ENCODE results near the gene FASN. TPM values are rescaled to one million over a fixed set of nuclear protein-coding genes. Genes with fewer than 3 reads are reported as not detected.

The FASN gene
- total and polyA plus RNA-seq, 2 of the 13 experiments (the other 11 are each of a cell fraction or from before 2014, with no cell fraction given) = 51.7 to 101 TPM

DNA sequence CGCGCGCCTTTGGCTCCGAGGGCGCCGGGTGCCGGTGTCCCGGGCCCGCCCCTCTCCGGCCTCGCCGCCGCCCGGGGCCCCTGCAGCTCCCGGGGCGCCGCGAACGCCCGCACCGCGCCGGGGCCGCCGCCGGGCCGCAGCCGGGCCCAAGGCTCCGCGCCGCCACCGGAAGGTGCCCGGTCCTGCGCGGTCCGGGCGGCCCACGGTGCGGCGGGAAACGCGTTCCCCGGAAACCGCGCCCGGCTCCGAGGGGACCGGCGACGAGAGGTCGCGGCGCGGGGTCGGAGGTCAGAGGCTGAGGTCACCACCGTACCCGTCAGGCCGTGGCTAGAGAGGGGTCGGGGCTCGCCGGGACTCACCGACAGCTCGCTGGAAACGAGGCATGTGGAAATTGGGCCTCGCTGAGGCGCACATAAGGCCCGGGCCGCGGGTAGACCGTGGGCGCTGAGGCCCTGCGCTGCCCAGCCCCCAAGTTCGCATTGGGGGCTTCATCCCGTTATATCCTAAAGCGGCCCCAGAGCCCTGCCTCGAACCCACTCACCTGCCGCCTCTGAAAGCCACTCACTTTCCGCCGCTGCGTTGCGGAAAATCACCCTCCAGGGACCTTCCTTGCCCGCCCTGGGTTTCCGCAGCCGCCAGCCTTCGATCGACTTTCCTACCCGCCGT lies 32.3 kb downstream of the FASN start, which contains the start of gene DUS1L (continued):
- TF ChIP-seq, protein P1, sequence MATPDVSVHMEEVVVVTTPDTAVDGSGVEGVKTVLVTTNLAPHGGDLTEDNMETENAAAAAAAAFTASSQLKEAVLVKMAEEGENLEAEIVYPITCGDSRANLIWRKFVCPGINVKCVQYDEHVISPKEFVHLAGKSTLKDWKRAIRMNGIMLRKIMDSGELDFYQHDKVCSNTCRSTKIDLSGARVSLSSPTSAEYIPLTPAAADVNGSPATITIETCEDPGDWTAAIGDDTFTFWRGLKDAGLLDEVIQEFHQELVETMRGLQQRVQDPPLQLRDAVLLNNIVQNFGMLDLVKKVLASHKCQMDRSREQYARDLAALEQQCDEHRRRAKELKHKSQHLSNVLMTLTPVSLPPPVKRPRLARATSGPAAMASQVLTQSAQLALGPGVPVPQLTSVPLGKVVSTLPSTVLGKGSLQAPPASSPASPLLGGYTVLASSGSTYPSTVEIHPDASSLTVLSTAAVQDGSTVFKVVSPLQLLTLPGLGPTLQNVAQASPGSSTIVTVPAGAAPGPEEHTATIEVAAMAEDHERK (CRISPR knock-in tag; IDR thresholded peaks at IDR 0.05; ENCODE audit: low read depth) = peak; percentile 68; the same call in 1 of the 2 replicates
- TF ChIP-seq, protein P2, sequence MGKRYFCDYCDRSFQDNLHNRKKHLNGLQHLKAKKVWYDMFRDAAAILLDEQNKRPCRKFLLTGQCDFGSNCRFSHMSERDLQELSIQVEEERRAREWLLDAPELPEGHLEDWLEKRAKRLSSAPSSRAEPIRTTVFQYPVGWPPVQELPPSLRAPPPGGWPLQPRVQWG (CRISPR knock-in tag; IDR thresholded peaks at IDR 0.05; ENCODE audit: borderline replicate concordance, low read depth) = no peak

DNA sequence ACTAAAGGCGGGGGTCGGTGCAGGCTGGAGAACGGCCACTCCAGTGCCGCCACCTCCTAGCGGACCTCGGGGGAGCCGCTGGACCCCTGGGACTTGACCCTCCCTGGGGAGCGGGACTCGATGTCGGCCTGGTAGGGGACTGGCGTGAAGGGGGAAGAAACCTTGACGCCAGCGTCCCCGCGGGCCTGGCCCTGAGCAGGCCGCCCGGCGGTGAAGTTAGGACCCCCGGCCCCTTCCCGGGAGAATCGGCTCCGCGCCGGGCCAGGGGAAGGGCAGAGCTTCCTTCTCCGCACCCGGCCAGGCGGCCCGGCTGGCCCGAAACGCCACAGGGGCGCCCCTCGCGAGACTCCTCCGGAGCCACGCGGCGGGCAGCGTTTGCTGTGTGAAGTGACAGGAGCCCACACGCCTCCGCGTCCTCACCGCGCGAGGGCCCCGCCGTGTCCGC lies 32.8 kb downstream of the FASN start:
- in situ Hi-C loops (cut with HindIII; ENCODE audit: extremely low pct_ligation_motif_present, low pct_unique_long_range_greater_than_20kb) = no loop called here
- no TSS peak for BruUV-seq (replicated peaks)
- no peak overlapping the region for H2AFZ ChIP-seq (ENCODE audit: low read length)
- TF ChIP-seq, protein P3, sequence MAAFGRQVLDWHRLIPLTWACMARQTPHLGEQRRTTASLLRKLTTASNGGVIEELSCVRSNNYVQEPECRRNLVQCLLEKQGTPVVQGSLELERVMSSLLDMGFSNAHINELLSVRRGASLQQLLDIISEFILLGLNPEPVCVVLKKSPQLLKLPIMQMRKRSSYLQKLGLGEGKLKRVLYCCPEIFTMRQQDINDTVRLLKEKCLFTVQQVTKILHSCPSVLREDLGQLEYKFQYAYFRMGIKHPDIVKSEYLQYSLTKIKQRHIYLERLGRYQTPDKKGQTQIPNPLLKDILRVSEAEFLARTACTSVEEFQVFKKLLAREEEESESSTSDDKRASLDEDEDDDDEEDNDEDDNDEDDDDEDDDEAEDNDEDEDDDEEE (CRISPR knock-in tag; IDR thresholded peaks at IDR 0.05) = 0 out of 2 replicates have a peak, but pooled peaks have one; percentile 72
- TF ChIP-seq, protein P4, sequence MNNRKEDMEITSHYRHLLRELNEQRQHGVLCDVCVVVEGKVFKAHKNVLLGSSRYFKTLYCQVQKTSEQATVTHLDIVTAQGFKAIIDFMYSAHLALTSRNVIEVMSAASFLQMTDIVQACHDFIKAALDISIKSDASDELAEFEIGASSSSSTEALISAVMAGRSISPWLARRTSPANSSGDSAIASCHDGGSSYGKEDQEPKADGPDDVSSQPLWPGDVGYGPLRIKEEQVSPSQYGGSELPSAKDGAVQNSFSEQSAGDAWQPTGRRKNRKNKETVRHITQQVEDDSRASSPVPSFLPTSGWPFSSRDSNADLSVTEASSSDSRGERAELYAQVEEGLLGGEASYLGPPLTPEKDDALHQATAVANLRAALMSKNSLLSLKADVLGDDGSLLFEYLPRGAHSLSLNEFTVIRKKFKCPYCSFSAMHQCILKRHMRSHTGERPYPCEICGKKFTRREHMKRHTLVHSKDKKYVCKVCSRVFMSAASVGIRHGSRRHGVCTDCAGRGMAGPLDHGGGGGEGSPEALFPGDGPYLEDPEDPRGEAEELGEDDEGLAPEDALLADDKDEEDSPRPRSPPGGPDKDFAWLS (CRISPR knock-in tag; IDR thresholded peaks at IDR 0.05; ENCODE audit: borderline replicate concordance) = no peak
- TF ChIP-seq GATA4 (IDR thresholded peaks at IDR 0.05; ENCODE audit: borderline replicate concordance, low read depth) (no peak), ZNF367 (CRISPR knock-in tag; IDR thresholded peaks at IDR 0.05; ENCODE audit: borderline replicate concordance) (peak; percentile 55; the same call in 1 of the 2 replicates), ZNF10 (CRISPR knock-in tag; IDR thresholded peaks at IDR 0.05; ENCODE audit: borderline replicate concordance, low read depth) (0 out of 2 replicates have a peak, but pooled peaks have one; percentile 13), ZFAT (CRISPR knock-in tag; conservative IDR thresholded peaks at IDR 0.05) (0 out of 2 replicates have a peak, but pooled peaks have one; percentile 23), TBX2 (CRISPR knock-in tag; IDR thresholded peaks at IDR 0.05; ENCODE audit: borderline replicate concordance) (peak; percentile 4; the same call in 1 of the 2 replicates), MEIS2 (CRISPR knock-in tag; IDR thresholded peaks at IDR 0.05) (peak; percentile 10), MTF1 (CRISPR knock-in tag; IDR thresholded peaks at IDR 0.05) (no peak), ZNF605 (CRISPR knock-in tag; IDR thresholded peaks at IDR 0.05) (peak; percentile 71; the same call in 1 of the 2 replicates), SP140L (CRISPR knock-in tag; IDR thresholded peaks at IDR 0.05; ENCODE audit: borderline replicate concordance) (no peak), ZNF776 (CRISPR knock-in tag; IDR thresholded peaks at IDR 0.05) (peak; percentile 9; the same call in 1 of the 2 replicates)
- TF ChIP-seq, protein P5, sequence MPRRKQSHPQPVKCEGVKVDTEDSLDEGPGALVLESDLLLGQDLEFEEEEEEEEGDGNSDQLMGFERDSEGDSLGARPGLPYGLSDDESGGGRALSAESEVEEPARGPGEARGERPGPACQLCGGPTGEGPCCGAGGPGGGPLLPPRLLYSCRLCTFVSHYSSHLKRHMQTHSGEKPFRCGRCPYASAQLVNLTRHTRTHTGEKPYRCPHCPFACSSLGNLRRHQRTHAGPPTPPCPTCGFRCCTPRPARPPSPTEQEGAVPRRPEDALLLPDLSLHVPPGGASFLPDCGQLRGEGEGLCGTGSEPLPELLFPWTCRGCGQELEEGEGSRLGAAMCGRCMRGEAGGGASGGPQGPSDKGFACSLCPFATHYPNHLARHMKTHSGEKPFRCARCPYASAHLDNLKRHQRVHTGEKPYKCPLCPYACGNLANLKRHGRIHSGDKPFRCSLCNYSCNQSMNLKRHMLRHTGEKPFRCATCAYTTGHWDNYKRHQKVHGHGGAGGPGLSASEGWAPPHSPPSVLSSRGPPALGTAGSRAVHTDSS (CRISPR knock-in tag; conservative IDR thresholded peaks at IDR 0.05) = 0 out of 2 replicates have a peak, but pooled peaks have one; percentile 38

More for the DNA sequence above, 32.8 kb downstream of the FASN start:
- peak overlapping the region; percentile 64 for H3K27ac ChIP-seq (ENCODE audit: extremely low read length, insufficient read depth, low read length)
- ChIA-PET POLR2A (interaction anchor here (0.6 to 3.4 kb wide), 8 partner anchors 9 to 41 kb away, joined by 3 to 14 read pairs (median 4); partner anchors contain the start of gene DCXR), CTCF (ENCODE audit: low intra/inter-chr PET ratio, low total read pairs) (no interaction called here)
- DNase-seq (ENCODE audit: low spot score) = no peak
- H3K27me3 ChIP-seq (ENCODE audit: control insufficient read depth in 1 of 2, insufficient read depth in 2 of 2, low read length in 2 of 2) = no peaks in the 10 kb centered on the region
- no peaks in the 10 kb centered on the region for H4K20me1 ChIP-seq (ENCODE audit: insufficient read depth, low read length)
- H3K4me1 ChIP-seq (ENCODE audit: insufficient read depth, low read length) = peaks cover 28% of the 10 kb centered on the region
- 1% methylated on average over 21 of the region's 47 CpGs for WGBS (ENCODE audit: low lambda C conversion rate)
- H3K9me3 ChIP-seq (ENCODE audit: low read length) = no peaks in the 10 kb centered on the region
- H3K4me2 ChIP-seq (ENCODE audit: low read depth, low read length) = peak overlapping the region; percentile 96
- FAIRE-seq = no peak
- peak; percentile 3; the same call in 2 of the 3 replicates for ATAC-seq
- H3K79me2 ChIP-seq (ENCODE audit: insufficient read depth, low read length) = peaks cover 20% of the 10 kb centered on the region
- H3K36me3 ChIP-seq (replicated peaks in 1 of 2; ENCODE audit: control insufficient read depth in 1 of 2, insufficient read depth in 2 of 2, low read length in 2 of 2) = peaks cover 19 to 34% of the 10 kb centered on the region in 2 experiments
- H3K9ac ChIP-seq (ENCODE audit: insufficient read depth, low read depth, low read length) = peak overlapping the region; percentile 95
- intact Hi-C loops (cut with micrococcal nuclease; ENCODE audit: unreplicated experiment) = no loop called here
- peak overlapping the region; percentile 69 to 99 (median 92) for H3K4me3 ChIP-seq (replicated peaks in 1 of 3; ENCODE audit: insufficient read depth in 1 of 3, low read depth in 2 of 3, low read length in 3 of 3)

Measured in HepG2 (cell line).